ENCODE measurements around the gene TLE4.
"Not testable (repeated sequence)": the region's sequence is repeated elsewhere in the genome, so short reads cannot be mapped to it uniquely, and the experiment has no call there.

TLE4 gene

DNA sequence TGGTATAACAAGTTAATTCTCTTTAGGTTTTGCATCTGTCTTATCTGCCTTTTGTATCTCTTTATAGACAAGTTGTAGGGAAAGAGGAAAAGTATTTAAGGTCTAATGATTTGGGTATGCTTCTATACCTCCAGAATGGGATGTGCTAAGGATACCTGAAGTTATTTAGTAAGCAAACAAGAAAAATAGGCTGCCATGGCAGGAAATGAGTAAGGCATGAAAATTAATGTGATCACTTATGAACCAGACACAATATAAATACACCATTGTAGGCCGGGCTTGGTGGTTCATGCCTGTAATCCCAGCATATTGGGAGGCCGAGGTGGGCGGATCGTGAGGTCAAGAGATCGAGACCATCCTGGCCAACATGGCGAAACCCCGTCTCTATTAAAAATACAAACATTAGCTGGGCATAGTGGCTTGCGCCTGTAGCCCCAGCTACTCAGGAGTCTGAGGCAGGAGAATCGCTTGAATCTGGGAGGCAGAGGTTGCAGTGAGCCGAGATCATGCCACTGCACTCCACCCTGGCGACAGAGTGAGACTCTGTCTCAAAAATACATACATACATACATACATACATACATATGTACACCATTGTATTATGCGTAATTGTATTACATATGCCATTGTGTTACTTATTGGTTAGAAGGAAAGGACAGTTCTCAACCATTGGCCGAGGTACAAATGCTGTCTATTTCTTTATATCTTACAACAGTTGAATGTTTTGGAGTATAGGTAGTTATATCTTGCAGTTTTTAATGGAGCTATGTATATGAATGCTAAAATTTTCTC lies 83.0 kb downstream of the TLE4 start:
- not testable (repeated sequence) for H3K9ac ChIP-seq (ENCODE audit: low read length); H3K23ac ChIP-seq (ENCODE audit: low read length in 2 of 2); DNase-seq; H2BK12ac ChIP-seq (ENCODE audit: low read length in 2 of 2); H3K36me3 ChIP-seq (ENCODE audit: control insufficient read depth in 1 of 2, insufficient read depth in 2 of 2, low read depth in 1 of 2, low read length in 2 of 2); H3K27me3 ChIP-seq (ENCODE audit: control insufficient read depth in 1 of 2, insufficient read depth in 1 of 2, low read length in 2 of 2); H2BK5ac ChIP-seq (ENCODE audit: low read depth, low read length, poor library complexity, severe bottlenecking); H3K9me3 ChIP-seq (ENCODE audit: control insufficient read depth, low read length); H2BK120ac ChIP-seq (ENCODE audit: low read depth, low read length); H2AFZ ChIP-seq (ENCODE audit: low read depth, low read length); H4K8ac ChIP-seq (ENCODE audit: low read length); H2AK5ac ChIP-seq (ENCODE audit: low read length, severe bottlenecking); H3K27ac ChIP-seq (ENCODE audit: low read length, poor library complexity, severe bottlenecking); H3K4me1 ChIP-seq (ENCODE audit: control insufficient read depth, insufficient read depth, low read depth, low read length); H3K14ac ChIP-seq (ENCODE audit: low read length in 2 of 2); H3K4me2 ChIP-seq (ENCODE audit: low read length, poor library complexity, severe bottlenecking); H4K91ac ChIP-seq (ENCODE audit: low read length); H3K18ac ChIP-seq (ENCODE audit: low read depth in 1 of 2, low read length in 2 of 2); H3K4ac ChIP-seq (ENCODE audit: low read depth in 1 of 2, low read length in 2 of 2); H3K4me3 ChIP-seq (ENCODE audit: insufficient read depth in 1 of 2, low read depth in 1 of 2, low read length in 2 of 2); H2BK15ac ChIP-seq (ENCODE audit: low read depth, poor library complexity, severe bottlenecking)
- H3K79me1 ChIP-seq (replicated peaks; ENCODE audit: low read length, poor library complexity, severe bottlenecking) = peaks cover 17% of the 10 kb centered on the region
- 85% methylated on average over 10 of the region's 13 CpGs for WGBS

DNA sequence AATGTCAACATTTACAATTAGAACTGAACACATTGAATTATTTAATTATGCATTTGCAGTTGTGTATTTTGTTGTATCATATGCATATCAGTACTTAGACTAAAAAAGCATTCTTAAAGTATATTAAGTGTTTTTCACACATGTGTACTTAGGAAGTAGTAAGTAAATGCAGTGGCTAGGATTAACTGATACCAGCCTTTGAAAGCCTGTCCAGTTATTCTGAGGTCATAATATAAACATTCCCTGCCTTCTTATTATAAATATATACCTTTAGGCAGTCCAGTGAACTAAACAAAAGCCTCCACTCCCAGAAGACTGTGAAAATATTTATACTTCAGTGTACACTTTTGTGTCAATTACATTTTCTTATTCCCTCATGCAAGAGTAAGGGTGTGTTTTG lies 83.8 kb downstream of the TLE4 start:
- H3K14ac ChIP-seq (ENCODE audit: low read length in 2 of 2) = no peak overlapping the region
- H3K4me1 ChIP-seq (ENCODE audit: control insufficient read depth, insufficient read depth, low read depth, low read length) = peaks cover 9% of the 10 kb centered on the region
- H3K18ac ChIP-seq (ENCODE audit: low read depth in 1 of 2, low read length in 2 of 2) = no peak overlapping the region
- H3K27ac ChIP-seq (ENCODE audit: low read length, poor library complexity, severe bottlenecking) = no peak overlapping the region
- no peak overlapping the region for H2BK120ac ChIP-seq (ENCODE audit: low read depth, low read length)
- H3K4me2 ChIP-seq (ENCODE audit: low read length, poor library complexity, severe bottlenecking) = no peak overlapping the region
- no peak overlapping the region for H2BK5ac ChIP-seq (ENCODE audit: low read depth, low read length, poor library complexity, severe bottlenecking)
- H2BK12ac ChIP-seq (ENCODE audit: low read length in 2 of 2) = no peak overlapping the region
- no peak overlapping the region for H2AK5ac ChIP-seq (ENCODE audit: low read length, severe bottlenecking)
- H2BK15ac ChIP-seq (ENCODE audit: low read depth, poor library complexity, severe bottlenecking) = no peak overlapping the region
- H3K79me1 ChIP-seq (replicated peaks; ENCODE audit: low read length, poor library complexity, severe bottlenecking) = peaks cover 16% of the 10 kb centered on the region
- H3K36me3 ChIP-seq (ENCODE audit: control insufficient read depth in 1 of 2, insufficient read depth in 2 of 2, low read depth in 1 of 2, low read length in 2 of 2) = peaks cover 0 to 9% of the 10 kb centered on the region in 2 experiments
- no peak overlapping the region for H3K23ac ChIP-seq (ENCODE audit: low read length in 2 of 2)
- DNase-seq = peak; percentile 36
- H4K91ac ChIP-seq (ENCODE audit: low read length) = no peak overlapping the region
- no peak overlapping the region for H3K4me3 ChIP-seq (ENCODE audit: insufficient read depth in 1 of 2, low read depth in 1 of 2, low read length in 2 of 2)
- H3K4ac ChIP-seq (ENCODE audit: low read depth in 1 of 2, low read length in 2 of 2) = no peak overlapping the region
- H3K9me3 ChIP-seq (ENCODE audit: control insufficient read depth, low read length) = no peaks in the 10 kb centered on the region
- no peak overlapping the region for H3K9ac ChIP-seq (ENCODE audit: low read length)
- no peak overlapping the region for H4K8ac ChIP-seq (ENCODE audit: low read length)
- H3K27me3 ChIP-seq (ENCODE audit: control insufficient read depth in 1 of 2, insufficient read depth in 1 of 2, low read length in 2 of 2) = no peaks in the 10 kb centered on the region
- H2AFZ ChIP-seq (ENCODE audit: low read depth, low read length) = no peak overlapping the region

GRCh38 chr9:79656169-79656568 lies 84.4 kb downstream of the TLE4 start:
- Histone ChIP-seq H2BK12ac (ENCODE audit: low read length in 2 of 2) (peak overlapping the region in 1 of 2 experiments; percentile 52), H2BK5ac (ENCODE audit: low read depth, low read length, poor library complexity, severe bottlenecking) (no peak overlapping the region), H3K23ac (ENCODE audit: low read length in 2 of 2) (no peak overlapping the region), H3K14ac (ENCODE audit: low read length in 2 of 2) (no peak overlapping the region), H2AK5ac (ENCODE audit: low read length, severe bottlenecking) (no peak overlapping the region), H3K18ac (ENCODE audit: low read depth in 1 of 2, low read length in 2 of 2) (no peak overlapping the region), H2AFZ (ENCODE audit: low read depth, low read length) (no peak overlapping the region), H3K27me3 (ENCODE audit: control insufficient read depth in 1 of 2, insufficient read depth in 1 of 2, low read length in 2 of 2) (no peaks in the 10 kb centered on the region), H2BK15ac (ENCODE audit: low read depth, poor library complexity, severe bottlenecking) (no peak overlapping the region), H4K91ac (ENCODE audit: low read length) (no peak overlapping the region), H3K9me3 (ENCODE audit: control insufficient read depth, low read length) (no peaks in the 10 kb centered on the region), H3K4me2 (ENCODE audit: low read length, poor library complexity, severe bottlenecking) (no peak overlapping the region), H3K9ac (ENCODE audit: low read length) (no peak overlapping the region), H3K4ac (ENCODE audit: low read depth in 1 of 2, low read length in 2 of 2) (no peak overlapping the region), H3K4me1 (ENCODE audit: control insufficient read depth, insufficient read depth, low read depth, low read length) (peaks cover 9% of the 10 kb centered on the region), H2BK120ac (ENCODE audit: low read depth, low read length) (no peak overlapping the region), H3K27ac (ENCODE audit: low read length, poor library complexity, severe bottlenecking) (no peak overlapping the region), H3K4me3 (ENCODE audit: insufficient read depth in 1 of 2, low read depth in 1 of 2, low read length in 2 of 2) (no peak overlapping the region), H3K36me3 (ENCODE audit: control insufficient read depth in 1 of 2, insufficient read depth in 2 of 2, low read depth in 1 of 2, low read length in 2 of 2) (peaks cover 0 to 9% of the 10 kb centered on the region in 2 experiments), H3K79me1 (replicated peaks; ENCODE audit: low read length, poor library complexity, severe bottlenecking) (peaks cover 15% of the 10 kb centered on the region), H4K8ac (ENCODE audit: low read length) (no peak overlapping the region)
- WGBS = 85% methylated on average over 3 of the region's 5 CpGs
- DNase-seq = no peak

DNA sequence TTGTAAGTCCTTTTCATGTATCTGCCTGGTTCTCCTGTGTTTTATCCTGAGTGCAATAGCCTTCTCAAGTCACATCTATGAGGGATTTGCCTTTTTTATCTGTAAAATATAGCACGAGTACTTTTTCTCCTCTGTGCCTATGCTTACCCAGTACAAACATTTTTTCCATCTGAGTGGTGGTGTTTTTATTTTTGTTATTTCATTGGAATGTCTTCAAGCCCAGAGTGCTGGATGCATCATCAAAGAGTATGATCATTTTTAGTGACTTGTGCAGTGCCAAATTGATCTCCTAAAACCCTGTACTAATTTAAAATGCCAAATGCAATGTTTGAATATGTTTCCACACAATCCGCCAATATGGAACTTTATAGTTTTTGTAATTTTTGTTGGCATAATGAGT lies 86.1 kb downstream of the TLE4 start:
- H3K4me2 ChIP-seq (ENCODE audit: low read length, poor library complexity, severe bottlenecking) = no peak overlapping the region
- H3K4me1 ChIP-seq (ENCODE audit: control insufficient read depth, insufficient read depth, low read depth, low read length) = peaks cover 3% of the 10 kb centered on the region
- H3K4me3 ChIP-seq (ENCODE audit: insufficient read depth in 1 of 2, low read depth in 1 of 2, low read length in 2 of 2) = no peak overlapping the region
- H3K23ac ChIP-seq (ENCODE audit: low read length in 2 of 2) = no peak overlapping the region
- no peaks in the 10 kb centered on the region for H3K9me3 ChIP-seq (ENCODE audit: control insufficient read depth, low read length)
- H3K9ac ChIP-seq (ENCODE audit: low read length) = no peak overlapping the region
- H4K8ac ChIP-seq (ENCODE audit: low read length) = no peak overlapping the region
- no peak overlapping the region for H3K18ac ChIP-seq (ENCODE audit: low read depth in 1 of 2, low read length in 2 of 2)
- H3K36me3 ChIP-seq (ENCODE audit: control insufficient read depth in 1 of 2, insufficient read depth in 2 of 2, low read depth in 1 of 2, low read length in 2 of 2) = peaks cover 0 to 5% of the 10 kb centered on the region in 2 experiments
- no CpG with 5 or more reads among the region's 2 CpGs for WGBS
- H4K91ac ChIP-seq (ENCODE audit: low read length) = no peak overlapping the region
- H3K14ac ChIP-seq (ENCODE audit: low read length in 2 of 2) = no peak overlapping the region
- no peak overlapping the region for H2BK5ac ChIP-seq (ENCODE audit: low read depth, low read length, poor library complexity, severe bottlenecking)
- no peak overlapping the region for H2BK12ac ChIP-seq (ENCODE audit: low read length in 2 of 2)
- no peak overlapping the region for H3K4ac ChIP-seq (ENCODE audit: low read depth in 1 of 2, low read length in 2 of 2)
- peaks cover 12% of the 10 kb centered on the region for H3K79me1 ChIP-seq (replicated peaks; ENCODE audit: low read length, poor library complexity, severe bottlenecking)
- H3K27ac ChIP-seq (ENCODE audit: low read length, poor library complexity, severe bottlenecking) = no peak overlapping the region
- no peak overlapping the region for H2AK5ac ChIP-seq (ENCODE audit: low read length, severe bottlenecking)
- H3K27me3 ChIP-seq (ENCODE audit: control insufficient read depth in 1 of 2, insufficient read depth in 1 of 2, low read length in 2 of 2) = no peaks in the 10 kb centered on the region
- H2AFZ ChIP-seq (ENCODE audit: low read depth, low read length) = no peak overlapping the region
- H2BK120ac ChIP-seq (ENCODE audit: low read depth, low read length) = no peak overlapping the region
- no peak overlapping the region for H2BK15ac ChIP-seq (ENCODE audit: low read depth, poor library complexity, severe bottlenecking)
- no peak for DNase-seq
